Stimulated activated CD8-positive, alpha-beta memory T cell treated with anti-CD3 and anti-CD28 coated beads, Interleukin-7, amount 100 ng/mL, for 48 hours (primary cell): ENCODE measurements around the gene FGF6.
"Not testable (repeated sequence)": the region's sequence is repeated elsewhere in the genome, so short reads cannot be mapped to it uniquely, and the experiment has no call there.

Experiments used
- DNase-seq, 2 donors: peaks; one replicate each; pipeline ENCODE4 v3.0.0-alpha.2; 2020; ENCODE audit warnings: low read depth in 1 of 2; ENCODE audit errors: extremely low read depth in 1 of 2

Gene FGF6, protein sequence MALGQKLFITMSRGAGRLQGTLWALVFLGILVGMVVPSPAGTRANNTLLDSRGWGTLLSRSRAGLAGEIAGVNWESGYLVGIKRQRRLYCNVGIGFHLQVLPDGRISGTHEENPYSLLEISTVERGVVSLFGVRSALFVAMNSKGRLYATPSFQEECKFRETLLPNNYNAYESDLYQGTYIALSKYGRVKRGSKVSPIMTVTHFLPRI

DNA sequence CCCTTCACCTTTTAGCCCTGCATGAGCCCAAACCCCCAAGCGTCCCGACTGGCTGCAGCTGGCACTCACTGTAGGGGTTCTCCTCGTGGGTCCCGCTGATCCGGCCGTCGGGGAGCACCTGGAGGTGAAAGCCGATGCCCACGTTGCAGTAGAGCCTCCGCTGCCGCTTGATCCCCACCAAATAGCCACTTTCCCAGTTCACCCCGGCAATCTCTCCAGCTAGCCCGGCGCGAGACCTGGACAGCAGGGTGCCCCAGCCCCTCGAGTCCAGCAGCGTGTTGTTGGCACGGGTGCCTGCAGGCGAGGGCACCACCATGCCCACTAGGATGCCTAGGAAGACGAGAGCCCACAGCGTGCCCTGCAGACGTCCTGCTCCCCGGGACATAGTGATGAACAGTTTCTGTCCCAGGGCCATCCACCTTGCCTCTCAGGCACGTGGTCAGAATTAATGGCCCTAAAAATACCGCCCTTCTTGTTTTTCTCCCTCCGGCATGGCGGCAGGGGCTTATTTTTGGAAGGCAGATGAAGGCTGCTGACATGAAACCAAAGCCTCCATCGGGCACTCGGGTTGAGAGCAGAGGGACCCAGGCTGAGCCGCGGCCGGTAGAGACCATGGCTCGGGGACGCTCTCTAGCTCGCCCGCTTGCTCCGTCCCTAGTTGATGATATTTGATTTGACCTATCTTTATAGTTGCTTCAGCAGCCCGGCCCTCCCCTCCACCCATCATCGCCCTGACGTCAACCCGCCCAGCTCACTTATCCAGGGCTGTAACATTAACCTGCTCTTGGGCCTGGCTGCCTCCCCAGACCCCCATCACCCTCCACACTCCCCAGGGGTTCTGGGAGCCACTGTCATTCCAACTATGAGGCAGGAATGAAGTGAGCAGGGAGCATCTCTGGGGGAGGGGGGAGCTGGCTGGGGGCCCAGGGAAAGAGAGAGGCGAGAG, at the start of gene FGF6:
FGF6 (minus strand) TSS at position 660 of the 946 bp plus-strand sequence; CDS start at position 415, 245 bp downstream.
- DNase-seq = no peak

DNA sequence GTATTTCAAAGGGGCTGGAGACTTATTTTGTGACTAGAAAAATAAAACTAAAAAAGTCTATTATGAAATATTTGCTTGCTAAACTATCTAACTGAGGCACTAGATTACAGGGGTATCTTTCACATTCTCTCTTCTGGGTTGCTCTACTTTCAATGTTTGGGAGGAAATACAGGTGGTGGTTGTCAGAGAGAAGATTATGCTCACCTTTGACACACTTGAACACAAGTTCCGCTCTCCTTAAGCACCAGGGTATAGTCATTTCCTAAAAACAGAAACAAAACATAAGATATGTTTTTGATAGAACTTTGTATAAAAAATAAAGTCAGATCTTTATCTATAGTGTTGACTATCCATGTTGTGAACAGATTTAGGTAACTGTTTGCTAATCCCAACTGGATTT, 45.4 kb upstream of the FGF6 start:
- DNase-seq = no peak

DNA sequence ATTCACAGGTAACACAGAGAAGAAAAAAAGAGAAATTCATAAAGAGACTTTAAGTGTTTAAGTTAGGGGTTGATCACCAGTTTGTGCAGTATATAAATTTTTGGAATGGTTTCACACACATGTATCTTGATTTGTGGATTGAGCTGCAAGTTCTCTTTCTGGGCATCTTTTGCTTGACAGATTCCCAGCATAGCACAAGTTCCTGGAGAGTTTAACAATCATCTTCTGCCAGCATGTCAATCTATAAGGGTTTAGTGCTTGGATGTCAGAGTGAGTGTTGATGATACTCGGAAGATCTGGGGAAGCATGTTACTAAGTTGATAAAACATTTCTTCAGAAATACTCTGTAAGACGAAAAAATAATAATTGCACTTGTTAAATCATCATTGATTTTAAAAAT, 43.9 kb upstream of the FGF6 start:
- DNase-seq = no peak

DNA sequence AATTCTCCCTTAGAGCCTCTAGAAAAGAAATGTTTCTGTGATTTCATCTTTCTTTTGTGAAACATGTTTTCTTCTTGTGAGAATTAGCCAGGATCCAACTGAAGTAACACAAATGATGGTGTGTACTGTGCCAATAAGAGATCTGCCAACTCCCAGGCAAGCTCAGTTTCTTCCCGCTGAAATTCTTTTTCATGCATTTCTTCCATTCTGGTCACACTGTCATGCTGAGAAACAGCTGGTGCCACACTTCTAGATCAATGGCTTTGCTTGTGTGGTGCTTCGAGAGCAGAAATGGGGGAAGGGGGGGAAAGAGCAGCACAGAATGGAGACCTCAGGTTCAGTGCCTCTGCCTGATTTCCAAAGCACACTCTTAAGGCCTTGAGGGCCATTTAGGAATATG, 41.4 kb upstream of the FGF6 start:
- DNase-seq = no peak

DNA sequence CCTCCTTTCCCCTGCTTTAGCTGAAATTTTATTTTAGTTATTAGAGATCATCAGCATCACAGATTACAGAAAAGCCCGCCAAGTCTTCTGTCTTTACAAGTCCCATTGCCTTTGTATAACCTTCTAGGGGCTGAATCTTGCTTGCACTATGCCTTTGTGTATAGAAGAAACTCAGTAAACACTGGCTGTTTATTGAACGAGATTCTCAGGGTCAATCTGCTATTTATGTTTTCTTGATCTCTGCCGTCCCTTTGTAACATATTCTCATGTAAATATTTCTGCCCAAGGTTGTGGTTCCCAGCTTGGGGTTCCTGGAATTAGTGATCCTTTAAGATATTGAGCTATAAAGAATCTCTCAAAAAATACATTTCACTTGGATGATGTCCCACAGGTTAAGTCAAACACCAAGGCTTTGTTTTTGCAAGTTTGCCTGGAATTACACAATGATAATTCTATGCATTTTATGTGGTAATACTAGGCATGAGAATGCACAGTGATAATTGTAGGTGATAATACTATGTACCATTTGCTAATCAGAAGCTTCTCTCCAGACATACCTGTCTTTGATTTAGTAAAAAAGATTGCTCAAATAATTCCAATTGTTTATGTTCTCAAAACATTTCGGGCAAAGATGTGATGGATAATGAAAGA, 40.6 kb upstream of the FGF6 start:
- DNase-seq = no peak

DNA sequence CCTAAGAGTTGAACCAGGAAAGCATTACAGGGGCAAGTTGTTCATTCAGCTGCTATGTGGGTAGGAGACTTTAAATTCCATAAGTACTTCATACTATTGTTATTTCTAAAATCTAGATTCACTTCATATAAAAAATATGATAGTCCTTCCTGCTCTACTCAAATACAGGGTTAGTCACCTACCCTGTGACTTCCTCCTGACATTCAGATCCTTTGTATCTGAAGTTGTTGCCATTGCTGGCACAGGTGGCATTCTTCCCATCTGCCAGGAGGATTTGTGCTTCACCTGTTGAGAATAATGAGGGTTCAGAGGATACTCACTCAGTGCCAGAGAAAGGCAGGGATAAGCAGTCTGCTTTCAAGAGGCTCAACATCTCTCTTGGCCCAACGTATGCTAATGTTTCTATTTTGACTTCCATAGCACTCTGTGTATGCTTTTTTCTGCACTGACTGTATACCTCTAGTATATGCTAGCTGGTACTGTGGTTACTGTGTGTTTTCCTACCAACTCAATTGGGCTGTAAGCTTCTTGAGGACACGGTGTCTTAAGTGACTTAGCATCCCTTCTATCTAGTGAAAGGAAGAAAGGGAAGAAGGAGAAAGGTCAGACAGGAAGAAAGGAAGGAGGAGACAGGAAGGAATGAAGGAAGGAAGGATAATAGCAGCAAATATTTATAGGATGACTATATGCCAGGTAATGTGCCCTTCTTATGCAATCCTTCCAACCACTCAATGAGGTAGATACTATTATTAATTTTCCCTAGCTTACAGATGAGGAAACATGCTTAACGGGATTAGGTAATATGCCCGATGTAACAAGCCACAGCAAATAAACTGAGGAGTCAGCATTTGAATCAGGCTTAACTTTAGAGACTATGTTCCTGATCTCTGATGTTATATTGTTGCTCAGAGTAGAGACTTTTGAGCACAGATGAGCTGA, 38.5 kb upstream of the FGF6 start:
- no peak for DNase-seq

DNA sequence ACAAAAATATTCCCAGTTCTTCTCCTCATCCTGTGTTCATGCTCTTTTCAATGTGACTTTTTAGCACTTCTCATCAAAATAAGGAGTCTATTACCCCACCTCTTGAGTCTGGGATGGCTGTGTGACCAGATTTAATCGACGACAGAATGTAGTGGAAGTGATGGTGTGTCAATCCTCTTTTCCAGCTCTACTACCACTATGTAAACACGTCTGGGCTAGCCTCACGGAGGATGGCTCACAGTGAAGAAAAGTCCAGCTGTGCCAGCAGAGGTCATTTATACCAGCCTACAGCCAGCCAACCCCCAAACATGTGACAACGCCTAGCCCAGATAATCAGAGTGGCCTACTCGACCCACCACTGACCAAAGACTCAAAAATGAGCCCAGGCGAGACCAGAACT, 37.3 kb upstream of the FGF6 start:
- DNase-seq = no peak

DNA sequence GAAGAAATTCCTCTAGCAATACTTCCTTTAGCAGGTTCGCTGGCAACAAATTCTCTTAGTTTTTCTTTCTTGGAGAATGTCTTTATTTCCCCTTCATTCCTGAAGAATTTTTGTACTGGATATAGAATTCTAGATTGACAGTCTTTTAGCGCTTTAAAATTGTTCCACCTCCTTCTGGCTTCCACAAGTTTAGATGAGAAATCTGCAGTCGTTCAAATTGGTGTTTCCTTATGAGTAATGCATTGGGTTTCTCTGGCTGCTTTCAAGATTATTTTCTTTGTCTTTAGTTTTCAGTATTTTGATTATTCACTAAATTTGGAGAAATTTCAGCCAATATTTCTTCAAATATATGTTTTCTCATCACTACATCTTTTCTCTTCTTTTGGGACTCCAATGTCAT, 33.3 kb upstream of the FGF6 start:
- no peak for DNase-seq

DNA sequence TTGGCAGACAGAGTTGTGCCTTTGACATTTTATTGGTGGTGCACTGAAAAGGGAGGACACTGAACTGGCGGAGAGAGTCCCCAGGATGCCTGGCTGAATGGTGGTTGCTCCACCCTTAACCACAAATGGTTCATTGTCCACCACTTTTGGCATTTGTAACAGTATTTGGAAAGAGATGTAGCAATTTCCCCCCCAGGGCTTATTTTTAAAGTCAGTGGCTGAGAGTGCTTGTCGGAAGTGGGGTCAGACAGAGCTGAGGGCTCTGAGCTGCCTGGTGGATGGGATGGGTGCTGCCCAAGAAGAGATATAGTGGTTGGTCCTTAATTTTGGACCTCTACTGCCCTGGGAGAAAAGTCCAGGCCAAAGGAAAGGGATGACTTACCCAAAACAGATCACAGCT, 31.5 kb upstream of the FGF6 start:
- DNase-seq = no peak

DNA sequence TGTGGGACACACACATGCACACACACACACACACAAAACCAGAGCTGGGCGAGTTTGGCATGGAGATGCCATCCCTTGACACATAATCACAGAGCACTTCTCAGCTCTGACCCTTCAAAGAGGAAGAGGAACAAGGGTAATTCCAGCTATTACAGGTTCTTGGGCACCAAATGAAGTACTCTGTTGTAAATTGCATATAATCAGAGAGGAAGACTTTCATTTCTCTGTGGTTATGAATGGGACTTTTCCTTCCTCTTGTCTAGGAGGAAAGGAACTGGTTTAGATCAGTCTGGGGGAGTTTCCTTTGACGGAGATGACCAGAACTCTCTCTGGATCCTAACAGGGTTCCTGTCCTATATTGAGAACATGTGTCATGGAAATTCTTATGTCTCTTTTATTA, 26.4 kb upstream of the FGF6 start:
- no peak for DNase-seq

DNA sequence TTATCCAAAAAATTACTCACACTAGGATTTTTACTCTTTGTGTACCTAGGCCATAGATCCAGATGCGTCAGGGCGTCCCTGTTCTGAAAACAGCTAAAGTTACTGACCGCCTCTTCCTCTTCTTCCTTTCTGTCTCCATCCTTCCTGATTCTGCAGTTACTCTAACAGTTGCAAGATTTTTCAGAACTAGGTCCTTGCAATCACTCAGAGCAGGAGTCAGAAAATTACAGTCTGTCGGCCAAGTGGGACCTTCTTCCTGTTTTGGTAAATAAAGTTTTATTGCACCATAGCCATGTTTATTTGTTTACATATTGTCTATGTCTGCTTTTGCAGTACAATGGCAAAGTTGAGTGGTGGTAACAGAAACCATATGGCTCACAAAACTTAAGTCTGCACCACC, 25.6 kb upstream of the FGF6 start:
- DNase-seq = no peak

DNA sequence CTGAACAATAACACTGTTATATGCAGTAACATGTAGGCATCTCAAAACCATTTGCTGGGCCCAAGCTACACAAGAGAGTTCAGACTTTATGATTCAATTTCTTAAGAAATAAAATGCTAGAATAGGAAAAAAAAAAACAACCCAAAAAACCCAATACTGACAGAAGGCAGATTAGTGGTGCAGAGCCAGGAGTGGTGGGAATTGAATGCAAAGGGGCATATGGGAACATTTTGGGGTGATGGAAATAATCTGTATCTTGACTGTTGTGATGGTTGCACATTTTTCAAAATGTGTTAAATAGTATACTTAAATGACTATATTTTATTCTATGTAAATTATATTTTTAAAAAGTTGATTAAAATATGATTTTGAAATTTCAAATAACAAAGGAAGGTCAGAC, 23.4 kb upstream of the FGF6 start:
- no peak for DNase-seq

DNA sequence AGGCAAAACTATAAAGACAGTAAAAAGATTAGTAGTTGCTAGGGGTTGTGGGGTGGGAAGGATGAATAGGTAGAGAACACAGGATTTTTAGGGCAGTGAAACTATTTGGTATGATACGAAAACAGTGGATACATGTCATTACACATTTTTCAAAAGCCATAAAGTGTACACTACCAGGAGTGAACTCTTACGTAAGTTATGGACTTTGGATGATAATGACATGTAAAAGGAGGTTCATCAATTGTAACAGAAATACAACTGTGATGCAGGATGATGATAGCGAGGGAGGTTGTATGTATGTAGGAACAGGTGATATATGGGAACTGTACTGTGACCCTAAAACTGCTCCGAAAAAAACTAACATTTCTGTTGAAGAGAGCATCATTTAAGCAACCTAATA, 15.1 kb upstream of the FGF6 start:
- DNase-seq = no peak

DNA sequence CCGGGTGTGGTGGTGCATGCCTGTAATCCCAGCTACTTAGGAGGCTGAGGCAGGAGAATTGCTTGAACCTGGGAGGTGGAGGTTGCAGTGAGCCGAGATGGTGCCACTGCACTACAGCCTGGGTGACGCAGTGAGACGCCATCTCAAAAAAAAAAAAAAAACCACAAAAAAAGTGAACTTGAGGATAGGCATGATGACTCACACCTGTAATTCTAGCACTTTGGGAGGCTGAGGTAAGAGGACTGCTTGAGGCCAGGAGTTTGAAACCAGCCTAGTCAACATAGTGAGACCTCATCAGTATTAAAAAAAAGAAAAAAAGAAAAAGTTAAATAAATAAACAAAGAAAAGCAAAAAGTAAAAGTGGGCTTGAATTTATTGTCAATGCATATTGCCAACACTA, 10.2 kb upstream of the FGF6 start:
- not testable (repeated sequence) for DNase-seq

DNA sequence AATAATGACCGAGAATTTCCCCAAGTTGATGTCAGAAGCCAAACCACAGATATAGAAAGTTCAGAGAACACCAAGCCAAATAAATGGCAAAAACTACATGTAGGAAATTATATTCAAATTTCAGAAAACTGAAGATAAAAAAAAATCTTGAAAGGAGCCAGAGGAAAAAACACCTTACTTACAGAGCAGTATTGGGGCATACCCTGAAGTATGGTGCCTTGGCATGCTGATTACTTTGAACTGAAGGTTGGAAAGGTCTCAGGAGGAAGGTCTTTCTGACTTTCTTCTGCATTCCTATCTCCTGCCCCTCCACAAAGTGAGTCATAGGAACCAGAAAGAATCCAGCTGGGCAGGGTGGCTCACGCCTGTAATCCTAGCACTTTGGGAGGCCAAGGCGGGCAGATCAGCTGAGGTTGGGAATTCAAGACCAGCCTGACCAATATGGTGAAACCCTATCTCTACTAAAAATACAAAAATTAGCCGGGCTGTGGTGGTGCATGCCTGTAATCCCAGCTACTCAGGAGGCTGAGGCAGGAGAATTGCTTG, 8.8 kb upstream of the FGF6 start:
- DNase-seq = no peak

DNA sequence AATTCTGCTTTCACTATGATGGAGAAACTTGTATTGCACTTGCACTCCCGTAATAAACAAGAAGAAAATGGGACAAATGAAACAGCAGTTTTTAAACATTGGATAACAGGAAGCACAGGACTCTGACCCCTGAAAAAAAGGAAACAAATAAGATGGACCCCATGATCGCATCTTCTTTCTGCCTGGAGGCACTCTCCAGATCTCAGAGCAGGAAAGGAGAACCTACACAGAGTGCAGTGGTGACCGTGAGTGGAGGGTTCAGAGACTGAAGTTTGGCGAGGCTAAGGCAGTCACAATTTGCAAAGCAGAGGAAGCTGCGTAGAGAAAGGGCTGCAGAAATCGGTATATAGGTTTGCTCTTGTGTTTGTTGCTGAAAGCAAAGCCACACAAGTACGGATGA, 6.1 kb upstream of the FGF6 start:
- no peak for DNase-seq

DNA sequence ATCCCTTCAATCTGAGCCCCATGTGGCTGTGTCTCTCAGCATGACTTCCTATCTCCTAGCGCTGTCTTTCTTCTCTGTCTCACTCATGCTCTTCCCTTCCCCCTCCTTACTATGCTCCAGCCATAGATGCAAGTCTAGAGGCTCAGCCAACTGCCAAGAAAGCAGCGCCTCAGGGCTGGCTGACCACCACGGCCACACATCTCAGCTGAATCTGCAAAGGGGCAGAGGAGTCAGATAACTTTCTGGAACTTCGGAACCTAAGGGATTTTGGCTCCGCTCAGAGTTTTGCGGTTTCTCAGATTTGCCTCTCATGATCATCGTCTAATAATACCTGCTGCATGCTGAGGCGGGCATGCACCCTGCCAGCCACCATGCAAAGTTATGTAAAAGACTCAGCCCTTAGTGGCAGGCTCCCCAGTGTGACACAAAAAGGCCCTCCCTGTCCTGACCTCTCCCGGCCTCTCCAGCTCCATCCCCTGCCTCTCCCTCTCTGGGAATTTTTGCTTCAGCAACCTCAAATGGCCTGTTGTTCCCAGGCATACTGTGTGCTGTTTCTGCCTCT, 5.0 kb upstream of the FGF6 start:
- no peak for DNase-seq

DNA sequence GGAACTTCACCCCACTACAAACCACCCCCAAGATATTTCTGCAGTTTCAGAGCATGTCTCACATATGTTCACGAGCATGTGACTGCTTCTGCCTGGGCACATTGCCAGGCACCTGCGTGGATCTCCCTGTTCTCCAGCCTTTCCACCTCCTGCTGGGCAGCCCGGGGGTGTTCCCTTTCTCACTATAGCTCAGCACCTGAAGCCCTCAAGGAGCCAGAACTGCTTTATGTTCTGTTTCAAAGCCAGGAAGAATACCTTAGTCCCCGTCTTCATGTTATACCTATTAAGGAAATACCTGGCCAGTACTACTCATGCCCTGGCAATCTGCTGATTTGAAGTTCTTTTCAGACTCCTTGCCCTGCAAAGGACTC, 4.2 kb upstream of the FGF6 start:
- DNase-seq = no peak

DNA sequence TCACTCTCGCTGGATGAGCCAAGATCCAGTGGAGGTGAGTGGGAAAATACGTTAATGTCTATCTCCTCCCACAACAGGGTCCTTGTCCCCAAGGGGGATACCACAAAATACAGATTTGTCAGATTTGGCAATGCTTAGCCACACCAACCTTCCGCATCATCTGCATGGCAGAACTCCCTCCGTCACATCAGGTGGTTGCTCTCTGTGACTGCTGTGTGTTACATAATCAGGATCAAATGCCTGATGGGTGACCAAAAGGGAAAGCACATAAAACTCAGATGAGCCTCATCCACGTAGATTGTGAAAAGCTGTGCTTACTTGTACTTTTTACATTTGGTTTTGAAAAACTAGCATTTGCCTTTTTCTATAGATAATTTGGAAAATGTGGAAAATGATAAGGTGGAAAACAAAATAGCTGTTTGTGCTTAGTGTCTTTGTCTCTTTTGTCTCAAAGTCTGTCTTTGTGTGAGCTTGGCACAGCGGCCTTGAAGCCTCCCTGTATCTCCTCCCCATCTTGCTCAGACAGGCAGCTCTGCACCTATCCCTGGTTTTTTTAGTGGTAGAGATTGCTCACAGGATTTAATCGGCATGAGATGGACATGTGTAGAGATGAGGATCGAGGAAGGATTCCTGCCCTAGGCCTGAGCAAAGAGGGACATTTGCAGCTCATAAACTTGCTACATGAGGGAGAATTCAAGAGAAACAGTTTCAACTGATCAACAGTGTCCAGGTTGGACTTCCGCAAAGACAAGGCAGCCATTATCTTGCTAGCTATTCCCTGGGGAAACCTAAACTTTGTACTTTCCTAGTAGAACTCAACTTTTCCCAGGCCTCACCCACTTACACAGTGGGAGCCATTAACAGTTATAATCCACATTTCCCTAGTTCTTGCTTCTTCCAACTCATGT, 3.6 kb upstream of the FGF6 start:
- DNase-seq = no peak
